Psoas muscle (tissue), 8 donors: Measurements from ENCODE around the gene MYO7A. TPM values are rescaled to one million over a fixed set of nuclear protein-coding genes. Genes with fewer than 3 reads are reported as not detected.
A peak's percentile ranks its signal among the peaks of the same experiment; 100 is the strongest.

Experiments used
- ATAC-seq, 4 donors: fragments of 200-7000 bp; cut with Tn5 transposase; one replicate each; pipeline ENCODE4 v1.9.1; 2020; ENCODE audit warnings: moderate library complexity in 3 of 4, mild to moderate bottlenecking in 2 of 4
- DNase-seq, 2 donors: peaks; one replicate each; pipeline ENCODE4 v3.0.0-alpha.2; 2020
- H3K27ac ChIP-seq: fragments of 200-600 bp; one replicate; pipeline ENCODE4 v1.8.0; 2022
- H3K27me3 ChIP-seq, 3 donors: fragments of 200-600 bp in 1 of 3; one replicate each; pipeline versions ENCODE4 v1.6.1 to v1.8.0; 2013 to 2022; ENCODE audit warnings: low read length in 2 of 3, mild to moderate bottlenecking in 2 of 3, moderate library complexity in 1 of 3; ENCODE audit not compliant: insufficient read depth in 3 of 3
- H3K36me3 ChIP-seq, 2 donors: fragments of 200-600 bp in 1 of 2; one replicate each; pipeline versions ENCODE4 v1.6.1 to v1.8.0; 2013 to 2022; ENCODE audit warnings: low read depth in 1 of 2, mild to moderate bottlenecking in 1 of 2, moderate library complexity in 1 of 2; ENCODE audit not compliant: insufficient read depth in 1 of 2
- H3K4me1 ChIP-seq: fragments of 200-600 bp; one replicate; pipeline ENCODE4 v1.8.0; 2022
- H3K4me3 ChIP-seq: fragments of 200-600 bp; one replicate; pipeline ENCODE4 v1.8.0; 2022; ENCODE audit warnings: mild to moderate bottlenecking
- H3K9me3 ChIP-seq: fragments of 200-600 bp; one replicate; pipeline ENCODE4 v1.8.0; 2022
- whole genome bisulfite sequencing, 3 donors: extraction: QIAGEN DNeasy Blood & Tissue Kit; methylation state at CpG; one replicate each; pipeline versions ENCODE4 v1.1.6 to v1.1.7; 2013; 5-methylcytosine and 5-hydroxymethylcytosine counted together
- intact Hi-C, 2 donors: fragments of 100-400 bp; cut with DNase I; formaldehyde crosslinking; loops; one replicate each; pipeline versions ENCODE4 v1.11.0 to v1.14.2; 2022
- polyA plus RNA-seq, 3 donors: library from polyadenylated mRNA; stranded (reverse); fragments of 200-250 nt; gene quantifications; one replicate each; pipeline ENCODE4 v1.2.3, GENCODE V29; 2013
- total RNA-seq, 4 donors: library from RNA; stranded (reverse); fragmentation: NEBNext Ultra II Directional in 2 of 4; extraction: Animal tissue kit (Norgen Biotek cat#: 25700) in 2 of 4; gene quantifications; one replicate each; pipeline versions ENCODE4 v1.2.1 to v1.2.4, GENCODE V29; 2021 to 2023
- TF ChIP-seq, protein P1 (sequence below): fragments of 200-600 bp; IDR thresholded peaks from one replicate; pipeline ENCODE4 v1.8.0; 2022; ENCODE audit warnings: antibody characterized with exemption
- donor health status: healthy with polysubstance abuse.
- donor health status: DM: no; HTN: no; CAD: no; lungs with moderate emphysema.
- donor health status: Bipolar disorder and iron deficiency.
- donor health status: healthy.
- donor health status: DM: yes; HTN: yes; CAD: no.
- donor health status: DM: no; HTN: no; CAD: no.
- donor health status: DM: no; HTN: no; CAD: no.
- donor health status: DM: yes; HTN: yes; CAD: no.

The MYO7A gene
- total and polyA plus RNA-seq, 7 donors: 0.62 to 3.0 (median 2.3) TPM

GRCh38 chr11:77081976-77082836 is 45.8 kb upstream of the MYO7A start:
- Histone ChIP-seq H3K9me3 (peaks cover 3% of the 10 kb centered on the region), H3K36me3 (no peaks in the 10 kb centered on the region), H3K4me1 (peaks cover 3% of the 10 kb centered on the region), H3K27ac (peak overlapping the region; percentile 30), H3K27me3 (no peaks in the 10 kb centered on the region), H3K4me3 (no peak overlapping the region)
- DNase-seq (peak; percentile 16 to 23), ATAC-seq (peak in 2 of 4 donors; percentile 17 to 33)
- intact Hi-C loops: no loop called here
- 57 to 66% (median 59%) methylated on average over 10 to 11 of the region's 11 CpGs for WGBS, 3 donors
- TF ChIP-seq, protein P1, sequence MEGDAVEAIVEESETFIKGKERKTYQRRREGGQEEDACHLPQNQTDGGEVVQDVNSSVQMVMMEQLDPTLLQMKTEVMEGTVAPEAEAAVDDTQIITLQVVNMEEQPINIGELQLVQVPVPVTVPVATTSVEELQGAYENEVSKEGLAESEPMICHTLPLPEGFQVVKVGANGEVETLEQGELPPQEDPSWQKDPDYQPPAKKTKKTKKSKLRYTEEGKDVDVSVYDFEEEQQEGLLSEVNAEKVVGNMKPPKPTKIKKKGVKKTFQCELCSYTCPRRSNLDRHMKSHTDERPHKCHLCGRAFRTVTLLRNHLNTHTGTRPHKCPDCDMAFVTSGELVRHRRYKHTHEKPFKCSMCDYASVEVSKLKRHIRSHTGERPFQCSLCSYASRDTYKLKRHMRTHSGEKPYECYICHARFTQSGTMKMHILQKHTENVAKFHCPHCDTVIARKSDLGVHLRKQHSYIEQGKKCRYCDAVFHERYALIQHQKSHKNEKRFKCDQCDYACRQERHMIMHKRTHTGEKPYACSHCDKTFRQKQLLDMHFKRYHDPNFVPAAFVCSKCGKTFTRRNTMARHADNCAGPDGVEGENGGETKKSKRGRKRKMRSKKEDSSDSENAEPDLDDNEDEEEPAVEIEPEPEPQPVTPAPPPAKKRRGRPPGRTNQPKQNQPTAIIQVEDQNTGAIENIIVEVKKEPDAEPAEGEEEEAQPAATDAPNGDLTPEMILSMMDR: no peak

DNA sequence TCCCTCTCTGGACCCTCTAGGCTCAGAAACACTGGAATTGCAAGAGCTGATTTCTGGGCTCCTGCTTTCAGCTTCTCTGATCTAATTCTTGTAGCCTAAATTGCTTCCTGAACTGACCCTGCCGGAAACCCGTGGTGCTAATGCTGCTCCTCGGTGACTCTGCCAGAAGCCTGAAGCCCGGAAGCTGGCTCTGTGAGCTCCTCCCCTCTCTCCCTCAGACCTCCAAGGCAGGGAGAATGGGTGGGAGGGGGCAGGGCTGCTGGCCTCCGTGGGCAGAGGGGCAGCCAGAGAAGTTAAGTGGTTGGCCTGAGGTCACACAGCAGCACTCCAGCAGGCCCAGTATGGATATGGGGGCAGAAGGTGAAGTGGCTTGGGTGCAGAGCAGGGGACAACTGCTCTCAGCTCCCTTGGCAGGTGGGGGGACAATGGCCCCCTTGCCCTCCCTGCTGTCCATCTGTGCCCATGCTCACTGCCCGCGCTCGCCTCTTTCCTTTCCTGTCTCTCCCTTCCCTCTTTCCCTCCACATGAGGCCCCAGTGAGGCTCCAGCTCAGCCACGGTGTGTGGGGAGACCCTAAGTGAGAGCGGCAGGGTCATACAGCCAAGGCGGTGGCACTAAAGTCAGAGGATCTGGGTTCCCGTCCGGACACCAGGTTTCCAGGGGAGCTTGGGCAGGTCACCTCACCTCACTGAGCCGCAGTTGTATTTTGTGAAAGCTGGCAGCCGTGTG is 45.0 kb upstream of the MYO7A start:
- WGBS, 3 donors: 64 to 73% (median 71%) methylated on average over 15 of the region's 15 CpGs
- H3K4me3 ChIP-seq: no peak overlapping the region
- H3K9me3 ChIP-seq: peaks cover 3% of the 10 kb centered on the region
- peaks cover 3% of the 10 kb centered on the region for H3K4me1 ChIP-seq
- H3K36me3 ChIP-seq: no peaks in the 10 kb centered on the region
- H3K27ac ChIP-seq: peak overlapping the region; percentile 30
- peak; percentile 61 to 78 for DNase-seq
- ATAC-seq: peak; percentile 15 to 73 (median 54)
- no peaks in the 10 kb centered on the region for H3K27me3 ChIP-seq
- intact Hi-C loops: no loop called here
- TF ChIP-seq, protein P1: no peak

- ATAC-seq: no peak
- Histone ChIP-seq H3K27me3 (no peaks in the 10 kb centered on the region), H3K4me3 (no peak overlapping the region), H3K4me1 (peaks cover 3% of the 10 kb centered on the region), H3K9me3 (peaks cover under 1% of the 10 kb centered on the region), H3K36me3 (no peaks in the 10 kb centered on the region), H3K27ac (no peak overlapping the region)
- TF ChIP-seq, protein P1: no peak
- intact Hi-C loops: no loop called here
- DNase-seq: peak in 1 of 2 donors; percentile 25
- 83 to 91% (median 86%) methylated on average over 12 of the region's 12 CpGs for WGBS, 3 donors
Observed at GRCh38 chr11:77083566-77084245, 44.3 kb upstream of the MYO7A start.

DNA sequence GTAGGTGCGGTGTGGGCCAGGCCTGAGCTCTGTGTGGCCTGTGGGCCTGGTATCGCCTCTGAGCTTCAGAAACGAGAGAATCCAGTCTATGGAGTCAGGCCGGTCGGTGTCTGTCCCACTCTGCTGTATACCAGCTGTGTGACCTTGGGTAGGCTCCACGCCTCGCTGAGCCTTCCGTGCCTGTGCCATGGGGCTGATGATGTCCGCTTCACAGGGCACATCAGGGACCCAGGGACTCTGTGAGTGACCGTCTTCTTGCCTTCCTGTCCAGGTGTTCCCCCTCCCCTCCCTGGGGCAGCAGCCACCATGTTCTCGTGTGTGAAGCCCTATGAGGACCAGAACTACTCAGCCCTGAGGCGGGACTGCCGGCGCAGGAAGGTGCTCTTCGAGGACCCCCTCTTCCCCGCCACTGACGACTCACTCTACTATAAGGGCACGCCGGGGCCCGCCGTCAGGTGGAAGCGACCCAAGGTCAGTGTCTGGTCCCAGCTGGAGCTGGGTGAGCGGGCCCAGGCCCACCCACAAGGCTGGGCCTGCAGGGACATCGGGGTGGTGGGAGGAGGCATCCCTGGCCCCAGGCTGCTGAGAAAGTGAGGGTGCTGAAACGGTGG is 43.4 kb upstream of the MYO7A start:
- Histone ChIP-seq H3K27me3 (no peaks in the 10 kb centered on the region), H3K9me3 (no peaks in the 10 kb centered on the region), H3K4me1 (peaks cover 3% of the 10 kb centered on the region), H3K4me3 (no peak overlapping the region), H3K27ac (no peak overlapping the region), H3K36me3 (no peaks in the 10 kb centered on the region)
- ATAC-seq (no peak), DNase-seq (peak in 1 of 2 donors; percentile 44)
- intact Hi-C loops: no loop called here
- TF ChIP-seq, protein P1: no peak
- WGBS, 3 donors: 90 to 92% (median 90%) methylated on average over 24 to 25 of the region's 25 CpGs
